HG03045 (cell line): Measurements from ENCODE around the gene BRD3OS.
A peak's percentile ranks its signal among the peaks of the same experiment; 100 is the strongest.

Source experiments
- ATAC-seq: cut with Tn5 transposase; IDR thresholded peaks from one replicate; pipeline ENCODE4 v1.9.1; 2021; ENCODE audit warnings: mild to moderate bottlenecking, moderate library complexity; ENCODE audit not compliant: unreplicated experiment

The BRD3OS gene

DNA sequence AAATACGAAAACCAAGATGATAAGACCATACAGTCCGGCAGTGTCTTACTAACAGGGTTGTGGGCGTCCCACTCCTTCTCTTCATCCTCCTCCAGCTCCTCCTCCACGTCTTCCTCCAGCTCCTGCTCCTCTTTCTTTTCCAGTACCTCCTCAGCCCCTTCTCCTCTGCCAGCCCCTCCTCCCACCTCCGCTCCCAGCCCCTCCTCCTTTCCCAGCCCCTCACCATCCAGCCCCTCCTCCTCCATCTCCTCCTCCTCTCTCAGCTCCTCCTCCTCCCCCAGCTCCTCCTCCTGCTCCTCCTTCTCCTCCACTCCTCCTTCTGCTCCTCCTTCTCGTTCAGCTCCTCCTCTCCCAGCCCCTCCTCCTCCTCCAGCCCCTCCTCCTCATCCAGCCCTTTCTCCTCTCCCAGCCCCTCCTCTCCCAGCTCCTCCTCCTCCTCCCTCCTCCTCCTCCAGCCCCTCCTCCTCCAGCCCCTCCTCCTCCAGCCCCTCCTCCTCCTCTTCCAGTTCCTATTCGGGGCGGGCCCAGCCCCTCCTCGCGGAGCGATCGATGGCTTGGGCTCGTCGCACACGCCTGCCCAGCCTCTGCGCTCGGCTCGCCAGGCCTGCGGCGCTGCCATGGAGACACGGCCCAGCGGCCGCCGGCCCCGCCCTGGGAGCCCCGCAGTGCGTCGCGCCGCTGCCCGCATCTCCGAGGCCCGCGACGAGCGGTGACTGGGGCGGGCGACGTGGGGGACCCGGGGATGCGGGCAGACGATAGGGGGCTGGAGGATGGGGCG lies at the start of gene BRD3OS:
Gene BRD3OS, plus strand, starts transcription at position 654 of the 778 bp plus-strand sequence. CDS start 1,267 bp downstream, outside the sequence.
- peak; percentile 89 for ATAC-seq

DNA sequence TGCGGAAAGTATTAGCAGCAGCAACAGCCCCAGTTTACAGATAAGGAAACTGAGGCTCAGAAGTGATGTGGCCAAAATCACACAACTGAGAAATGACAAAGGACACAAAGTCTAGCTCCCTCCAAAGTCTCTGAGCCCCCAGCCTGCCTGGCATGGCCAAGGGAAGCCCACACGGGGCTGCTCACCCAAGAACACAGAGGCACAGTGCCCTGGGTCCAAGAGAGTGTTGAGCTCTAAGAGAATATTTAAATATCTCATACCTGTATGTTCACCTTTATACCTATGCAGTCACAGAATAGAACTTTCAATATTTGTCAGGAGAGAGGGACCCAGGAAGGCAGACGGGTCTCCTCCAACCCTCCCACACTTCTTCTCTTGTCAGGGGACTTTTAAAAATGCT lies 49.8 kb upstream of the BRD3OS start:
- no peak for ATAC-seq

GRCh38 chr9:133976191-133976861 lies 49.0 kb upstream of the BRD3OS start:
- ATAC-seq = no peak

DNA sequence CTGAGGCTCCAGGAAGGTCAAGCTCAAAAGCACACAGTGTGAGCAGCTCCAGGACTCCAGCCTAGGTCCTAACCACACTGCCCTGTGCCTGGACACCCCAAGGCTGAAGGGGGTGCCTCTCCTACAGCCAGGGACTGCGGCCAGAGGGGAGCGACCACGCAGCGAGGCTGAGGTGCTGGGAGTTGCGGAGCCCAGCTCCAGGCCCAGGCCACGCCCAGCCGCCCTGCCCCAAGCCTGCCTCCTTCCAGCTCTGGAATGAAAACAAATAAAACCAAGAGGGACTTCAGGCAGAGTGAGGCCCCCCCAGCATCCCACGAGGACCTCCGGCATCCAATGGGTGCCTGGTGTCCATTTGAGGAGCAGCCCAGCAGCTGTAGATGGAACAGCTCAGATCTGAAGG lies 48.4 kb upstream of the BRD3OS start:
- ATAC-seq = no peak

DNA sequence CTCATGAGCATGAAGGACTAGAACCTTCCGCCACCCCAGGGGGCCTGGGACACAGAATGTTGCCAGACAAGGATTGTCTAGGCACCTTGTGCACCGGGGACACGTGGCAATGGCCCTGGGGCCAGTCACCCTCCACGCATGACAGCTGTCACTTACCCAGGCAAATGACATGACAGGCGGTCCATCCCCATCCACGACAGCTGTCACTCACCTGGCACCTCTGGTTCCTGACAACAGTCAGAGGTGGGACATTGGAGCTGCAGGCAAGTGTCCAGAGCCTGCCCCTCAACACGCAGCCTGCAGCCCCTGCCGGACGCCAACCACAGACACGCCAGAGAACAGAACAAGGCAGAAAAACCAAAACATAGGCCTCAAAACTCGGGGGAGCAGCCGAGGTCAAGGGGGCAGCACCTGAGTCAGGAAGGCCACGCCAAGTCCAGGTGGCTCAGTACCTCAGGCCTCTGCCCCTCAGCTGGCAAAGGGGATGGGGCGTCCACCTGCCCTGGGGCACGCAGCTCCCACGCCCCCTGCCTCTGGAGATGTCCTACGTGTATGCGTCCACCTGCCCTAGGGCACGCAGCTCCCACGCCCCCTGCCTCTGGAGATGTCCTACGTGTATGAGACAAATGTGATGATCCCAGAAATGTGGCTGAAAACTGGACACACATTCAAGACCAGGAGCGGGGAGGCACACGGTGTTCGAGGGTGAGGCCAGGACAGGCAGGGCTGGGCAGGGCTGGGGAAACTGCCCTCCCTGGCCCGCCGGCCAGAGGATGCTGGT lies 47.7 kb upstream of the BRD3OS start:
- no peak for ATAC-seq

GRCh38 chr9:133978226-133978898 lies 46.9 kb upstream of the BRD3OS start:
- no peak for ATAC-seq

DNA sequence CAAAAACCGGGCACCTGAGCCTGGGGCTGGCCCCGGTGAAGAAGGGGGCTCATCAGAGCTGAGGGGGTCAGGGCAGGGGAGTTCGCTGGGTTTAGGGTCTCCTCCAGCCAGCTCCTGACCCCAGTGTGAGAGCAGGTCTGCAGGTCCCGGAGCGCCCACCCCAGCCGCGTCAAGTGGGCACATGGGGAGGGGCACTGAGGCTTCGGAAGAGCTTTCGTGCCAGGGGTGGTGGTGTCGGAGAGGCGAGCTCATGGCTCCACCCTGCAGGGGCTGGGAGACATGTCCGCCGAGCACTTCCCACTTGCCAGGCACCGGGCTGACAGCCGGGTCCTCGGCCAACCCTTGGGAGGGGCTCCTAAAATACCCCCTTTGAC lies 46.4 kb upstream of the BRD3OS start:
- ATAC-seq = no peak

DNA sequence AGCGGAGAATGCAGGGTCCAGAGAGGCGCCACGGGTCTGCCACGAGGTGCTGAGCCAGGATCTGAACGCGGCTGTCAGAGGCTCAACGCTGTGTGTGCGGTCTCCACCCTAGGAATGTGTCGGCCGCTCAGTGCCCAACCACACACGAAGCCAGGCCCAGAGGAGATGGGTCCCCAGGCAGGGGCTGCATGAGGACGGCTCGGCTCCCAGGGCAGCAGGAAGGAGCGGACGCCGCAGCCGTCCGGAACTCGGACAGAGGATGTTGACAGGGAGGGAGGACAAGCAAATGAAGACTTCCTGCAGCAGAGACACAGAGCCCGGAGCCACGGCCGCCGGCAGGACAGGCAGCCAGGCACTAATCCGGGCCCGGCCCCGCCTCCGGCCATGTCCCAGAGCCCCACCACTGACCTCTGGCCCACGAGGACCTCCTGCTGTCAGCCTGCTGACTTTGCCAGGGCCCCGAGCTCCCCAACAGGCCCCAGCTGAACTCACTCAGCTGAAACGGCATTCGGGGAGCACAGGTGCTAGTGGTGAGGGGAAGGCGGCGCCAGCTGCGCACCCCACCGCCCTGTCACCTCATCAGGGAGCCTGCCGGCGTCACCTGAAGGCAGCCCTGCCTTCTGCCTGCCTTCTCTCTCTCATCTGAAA lies 45.9 kb upstream of the BRD3OS start:
- ATAC-seq = no peak

GRCh38 chr9:133979921-133980863 lies 45.1 kb upstream of the BRD3OS start:
- no peak for ATAC-seq

DNA sequence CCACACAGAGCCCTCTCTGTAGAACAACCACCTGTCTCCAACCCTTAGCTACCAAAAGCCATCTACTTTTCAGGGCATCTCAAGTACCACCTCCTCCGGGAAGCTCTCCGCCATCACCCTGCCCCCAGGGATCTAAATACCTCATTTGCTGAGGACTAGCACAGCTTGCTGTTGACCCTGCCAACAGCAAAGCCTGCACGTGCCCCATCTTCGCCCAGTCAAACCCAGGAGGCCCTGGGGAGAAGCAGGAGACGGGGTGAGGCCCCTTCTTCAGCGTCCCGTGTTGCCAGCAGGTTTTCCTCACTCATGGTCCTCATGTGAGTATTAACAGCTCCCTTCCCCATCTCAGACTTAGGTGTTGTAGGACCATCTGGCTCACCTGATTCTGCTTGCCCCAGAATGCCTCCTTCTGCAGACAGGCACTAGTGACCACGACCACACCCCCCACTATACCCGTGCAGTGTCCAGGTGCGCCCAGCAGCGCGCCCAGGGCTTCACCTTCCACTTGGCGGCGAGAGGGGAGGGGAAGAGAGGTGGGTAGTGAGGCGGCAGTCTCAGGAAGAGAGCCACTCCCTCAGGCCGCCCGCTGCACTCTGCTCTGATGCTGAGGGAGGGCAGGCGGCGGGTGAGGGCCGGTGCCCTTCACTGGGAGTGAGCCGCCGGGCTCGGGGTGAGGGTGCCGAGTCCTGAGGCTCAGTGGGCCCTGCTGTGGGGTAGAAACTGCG lies 44.3 kb upstream of the BRD3OS start:
- no peak for ATAC-seq

DNA sequence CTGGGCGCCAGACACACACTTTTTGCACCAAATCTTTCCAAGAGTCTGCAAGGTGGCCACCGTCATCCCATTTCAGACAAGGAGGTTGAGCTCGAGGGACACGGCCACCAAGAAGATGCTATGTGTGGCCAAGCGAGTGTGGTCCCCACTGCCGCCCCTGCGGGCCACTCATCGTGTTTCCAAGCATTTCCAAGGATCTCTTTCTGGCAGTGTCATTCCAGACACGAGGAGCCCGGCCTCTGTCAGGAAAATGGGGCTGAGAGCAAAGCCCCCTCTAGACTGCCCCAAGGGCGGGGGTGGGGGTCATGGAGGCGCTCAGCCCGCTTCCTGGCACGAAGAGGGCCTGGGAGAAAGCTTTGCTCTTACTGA lies 43.7 kb upstream of the BRD3OS start:
- ATAC-seq = no peak

DNA sequence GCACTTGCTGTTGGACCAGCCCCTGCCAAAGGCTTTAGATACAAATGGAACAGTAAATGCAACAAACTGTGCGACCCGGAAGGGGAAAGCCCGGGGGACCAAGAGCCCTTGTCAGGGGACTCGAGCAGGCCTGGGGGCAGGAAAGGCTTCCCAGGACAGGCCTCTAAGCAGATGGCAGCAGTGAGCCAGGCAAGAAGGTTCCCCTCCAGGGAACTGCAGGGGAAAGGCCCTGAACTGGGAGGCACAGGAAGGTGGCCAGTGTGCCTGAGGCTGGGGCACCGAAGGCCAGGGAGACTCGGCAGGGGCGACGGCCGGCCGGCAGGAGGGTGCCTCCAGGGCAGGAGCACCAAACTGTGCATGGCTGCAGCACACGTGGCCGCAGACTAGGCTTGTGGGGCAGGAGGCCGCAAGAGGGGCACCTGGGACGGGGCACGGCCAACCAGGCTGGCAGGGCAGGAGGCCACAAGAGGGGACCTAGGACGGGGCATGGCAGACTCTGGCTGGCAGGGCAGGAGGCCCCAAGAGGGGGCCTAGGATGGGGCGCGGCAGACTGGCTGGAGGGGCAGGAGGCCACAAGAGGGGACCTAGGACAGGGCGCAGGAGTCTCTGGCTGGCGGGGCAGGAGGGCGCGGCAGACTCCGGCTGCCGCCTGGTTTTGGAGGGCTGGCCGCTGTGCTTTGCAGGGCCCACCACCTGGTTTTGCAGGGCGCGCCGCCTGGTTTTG lies 43.2 kb upstream of the BRD3OS start:
- no peak for ATAC-seq

GRCh38 chr9:133982971-133983720 lies 42.1 kb upstream of the BRD3OS start:
- ATAC-seq = no peak

DNA sequence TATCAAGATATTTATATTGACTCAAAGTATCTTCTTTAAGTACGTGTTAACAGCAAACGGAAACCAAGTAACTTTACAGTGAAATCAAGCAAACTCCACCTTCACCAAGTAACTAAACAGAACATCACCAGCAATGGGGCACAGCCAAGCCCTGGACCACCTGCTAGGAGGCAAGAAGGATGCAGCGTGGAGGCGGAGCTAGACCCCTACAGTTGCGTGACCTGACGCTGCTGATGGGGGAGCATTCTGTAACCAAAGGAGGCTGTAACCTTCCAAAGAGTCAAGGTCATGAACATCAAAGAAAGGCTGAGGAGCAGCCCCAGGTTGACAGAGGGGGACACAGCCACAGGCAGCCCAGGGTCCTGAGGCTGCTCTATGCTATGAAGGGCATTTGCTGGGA lies 39.2 kb upstream of the BRD3OS start:
- ATAC-seq = no peak

- no peak for ATAC-seq
Observed at GRCh38 chr9:133986774-133987445, 38.4 kb upstream of the BRD3OS start.

- no peak for ATAC-seq
Observed at GRCh38 chr9:133987446-133987788, 37.9 kb upstream of the BRD3OS start.
